AG09319 (cell line): ENCODE measurements around the gene IQCK.

Source experiments
- DNase-seq: peaks from one replicate; pipeline ENCODE4 v3.0.0-alpha.2; 2010; ENCODE audit warnings: low read depth; ENCODE audit errors: extremely low read depth
- TF ChIP-seq, protein P1 (sequence below): IDR thresholded peaks from 2 replicates; pipeline ENCODE4 v1.5.1; 2011; ENCODE audit warnings: low read depth, mild to moderate bottlenecking, inconsistent platforms, low read length, moderate library complexity

IQCK gene

DNA sequence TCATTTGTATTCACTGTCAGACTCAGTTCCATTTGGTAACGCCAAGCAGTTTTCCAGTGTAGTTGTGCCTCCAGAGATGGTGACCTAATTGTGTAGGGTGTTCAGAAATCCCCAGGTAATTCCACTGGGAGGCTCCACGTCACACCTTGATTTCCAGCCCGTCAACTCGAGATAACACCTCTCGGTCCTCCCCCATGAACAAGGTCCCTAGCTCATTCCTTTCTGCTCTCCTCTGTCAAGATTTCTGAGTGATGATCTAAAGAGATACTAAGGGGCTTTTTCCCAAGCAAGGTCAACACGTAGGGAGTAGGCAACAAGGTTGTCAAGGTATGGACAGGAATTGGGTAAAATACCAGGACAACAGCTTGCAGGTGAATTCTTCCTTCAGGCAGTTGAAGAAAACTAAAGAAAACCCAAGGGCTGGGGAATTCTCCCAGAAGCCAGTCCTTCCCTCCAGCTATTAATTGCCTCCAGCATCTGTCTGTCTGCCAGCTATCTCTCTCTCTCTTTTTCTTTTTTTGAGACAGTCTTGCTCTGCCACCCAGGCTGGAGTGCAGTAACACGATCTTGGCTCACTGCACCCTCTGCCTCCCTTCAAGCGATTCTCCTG, 135.2 kb downstream of the IQCK start:
- no peak for DNase-seq

DNA sequence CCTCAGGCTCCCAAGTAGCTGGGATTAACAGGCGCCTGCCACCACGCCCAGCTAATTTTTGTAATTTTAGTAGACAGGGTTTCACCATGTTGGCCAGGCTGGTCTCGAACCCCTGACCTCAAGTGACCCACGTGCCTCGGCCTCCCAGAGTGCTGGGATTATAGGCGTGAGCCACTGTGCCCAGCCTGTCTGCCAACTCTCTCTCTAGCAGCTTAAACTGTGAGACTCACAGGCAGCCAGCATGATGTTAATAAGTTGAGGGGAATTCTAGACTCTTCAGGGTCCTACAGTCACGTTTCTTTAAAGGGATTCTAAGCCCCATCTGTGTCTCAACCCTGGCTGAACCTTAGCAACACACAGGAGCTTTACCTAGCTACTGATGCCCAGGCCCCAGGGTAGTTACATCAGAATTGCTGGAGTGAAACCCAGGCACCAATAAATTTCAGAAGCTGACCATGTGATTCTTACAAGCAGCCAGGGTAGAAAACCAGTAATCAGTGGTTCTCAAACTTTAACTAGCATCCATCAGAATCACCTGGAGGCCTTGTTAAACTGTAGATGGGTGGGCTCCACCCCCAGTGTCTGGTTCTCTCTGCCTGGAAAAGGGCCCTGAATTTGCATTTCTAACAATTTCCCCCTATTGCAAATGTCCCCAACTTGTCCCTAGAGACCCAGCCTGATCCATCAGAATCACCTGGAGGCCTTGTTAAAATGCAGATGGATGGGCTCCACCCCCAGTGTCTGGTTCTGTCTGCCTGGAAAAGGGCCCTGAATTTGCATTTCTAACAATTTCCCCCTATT, 135.9 kb downstream of the IQCK start:
- no peak for DNase-seq
- TF ChIP-seq, protein P1, sequence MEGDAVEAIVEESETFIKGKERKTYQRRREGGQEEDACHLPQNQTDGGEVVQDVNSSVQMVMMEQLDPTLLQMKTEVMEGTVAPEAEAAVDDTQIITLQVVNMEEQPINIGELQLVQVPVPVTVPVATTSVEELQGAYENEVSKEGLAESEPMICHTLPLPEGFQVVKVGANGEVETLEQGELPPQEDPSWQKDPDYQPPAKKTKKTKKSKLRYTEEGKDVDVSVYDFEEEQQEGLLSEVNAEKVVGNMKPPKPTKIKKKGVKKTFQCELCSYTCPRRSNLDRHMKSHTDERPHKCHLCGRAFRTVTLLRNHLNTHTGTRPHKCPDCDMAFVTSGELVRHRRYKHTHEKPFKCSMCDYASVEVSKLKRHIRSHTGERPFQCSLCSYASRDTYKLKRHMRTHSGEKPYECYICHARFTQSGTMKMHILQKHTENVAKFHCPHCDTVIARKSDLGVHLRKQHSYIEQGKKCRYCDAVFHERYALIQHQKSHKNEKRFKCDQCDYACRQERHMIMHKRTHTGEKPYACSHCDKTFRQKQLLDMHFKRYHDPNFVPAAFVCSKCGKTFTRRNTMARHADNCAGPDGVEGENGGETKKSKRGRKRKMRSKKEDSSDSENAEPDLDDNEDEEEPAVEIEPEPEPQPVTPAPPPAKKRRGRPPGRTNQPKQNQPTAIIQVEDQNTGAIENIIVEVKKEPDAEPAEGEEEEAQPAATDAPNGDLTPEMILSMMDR: no peak

More for the DNA sequence above, 135.2 kb downstream of the IQCK start:
- TF ChIP-seq, protein P1: no peak

DNA sequence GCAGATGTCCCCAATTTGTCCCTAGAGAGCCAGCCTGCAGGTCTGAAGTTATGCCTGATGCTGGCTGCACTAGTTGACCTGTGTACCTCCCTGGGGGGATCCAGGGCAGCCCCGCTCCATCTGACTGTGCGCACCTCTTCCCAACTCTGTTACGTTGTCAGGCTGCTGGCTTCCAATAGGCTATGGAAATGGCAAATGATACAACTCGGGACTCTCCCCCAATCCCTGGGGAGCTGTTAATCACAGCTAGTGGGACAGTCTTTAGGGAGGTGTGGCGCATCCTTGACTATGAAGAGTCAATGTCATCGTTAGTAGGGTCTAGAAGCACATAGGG, 136.4 kb downstream of the IQCK start:
- DNase-seq: no peak

DNA sequence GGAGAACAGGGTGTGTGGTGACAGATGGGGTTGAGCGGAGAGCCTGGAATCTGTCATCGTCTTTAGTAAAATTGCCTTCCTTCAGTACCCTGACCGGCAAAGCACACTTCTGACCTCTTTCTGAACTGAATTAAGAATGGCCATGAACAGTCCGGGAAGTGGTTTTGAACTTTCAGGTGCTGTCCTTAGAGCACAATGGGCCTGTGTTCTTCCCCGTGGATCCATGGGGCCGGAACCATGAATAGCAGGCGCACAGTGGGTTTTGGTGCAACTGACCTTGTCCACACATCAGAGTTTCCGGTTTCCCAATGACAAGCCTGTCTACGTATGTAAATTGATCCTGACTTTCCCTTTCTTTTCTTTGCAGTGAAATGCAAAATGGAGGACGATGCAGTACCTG, 138.0 kb downstream of the IQCK start:
- no peak for DNase-seq
- TF ChIP-seq, protein P1: no peak

More for the DNA sequence above, 136.4 kb downstream of the IQCK start:
- TF ChIP-seq, protein P1: no peak

DNA sequence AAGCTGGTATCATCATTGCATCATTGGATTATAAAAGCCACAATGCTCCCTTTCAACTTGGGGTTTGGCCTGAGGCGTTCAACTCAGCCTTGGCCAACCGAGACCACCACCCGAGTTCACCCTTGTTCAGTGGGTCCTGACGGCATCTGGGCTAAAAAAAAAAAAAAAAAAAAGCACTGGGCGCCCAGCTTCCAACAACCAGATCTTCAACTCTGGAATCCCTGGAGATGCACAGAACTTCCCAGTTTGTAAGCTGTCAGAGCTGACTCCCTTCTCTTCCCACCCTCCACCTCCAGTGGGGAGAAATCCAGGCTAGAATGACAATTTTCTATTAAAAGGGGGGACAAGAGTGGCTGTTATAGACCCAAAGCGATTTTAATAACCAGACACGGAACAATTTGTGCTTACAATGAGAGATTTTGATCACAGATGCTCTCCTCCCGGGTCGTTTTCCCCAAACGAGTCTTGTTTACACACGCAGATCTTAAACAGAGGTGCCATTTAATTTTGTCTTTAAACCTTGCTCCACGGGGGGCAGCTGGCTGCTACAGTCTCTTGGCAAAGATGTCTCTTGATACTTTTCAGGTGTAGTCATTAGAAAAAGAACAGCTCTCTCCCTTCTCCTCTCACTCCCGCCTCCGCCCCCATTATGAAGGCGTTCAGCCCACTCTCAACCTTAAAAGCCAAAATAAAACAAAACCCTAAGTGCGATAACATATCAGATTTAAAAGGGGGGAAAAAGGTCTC, 139.7 kb downstream of the IQCK start:
- TF ChIP-seq, protein P1: no peak
- no peak for DNase-seq

DNA sequence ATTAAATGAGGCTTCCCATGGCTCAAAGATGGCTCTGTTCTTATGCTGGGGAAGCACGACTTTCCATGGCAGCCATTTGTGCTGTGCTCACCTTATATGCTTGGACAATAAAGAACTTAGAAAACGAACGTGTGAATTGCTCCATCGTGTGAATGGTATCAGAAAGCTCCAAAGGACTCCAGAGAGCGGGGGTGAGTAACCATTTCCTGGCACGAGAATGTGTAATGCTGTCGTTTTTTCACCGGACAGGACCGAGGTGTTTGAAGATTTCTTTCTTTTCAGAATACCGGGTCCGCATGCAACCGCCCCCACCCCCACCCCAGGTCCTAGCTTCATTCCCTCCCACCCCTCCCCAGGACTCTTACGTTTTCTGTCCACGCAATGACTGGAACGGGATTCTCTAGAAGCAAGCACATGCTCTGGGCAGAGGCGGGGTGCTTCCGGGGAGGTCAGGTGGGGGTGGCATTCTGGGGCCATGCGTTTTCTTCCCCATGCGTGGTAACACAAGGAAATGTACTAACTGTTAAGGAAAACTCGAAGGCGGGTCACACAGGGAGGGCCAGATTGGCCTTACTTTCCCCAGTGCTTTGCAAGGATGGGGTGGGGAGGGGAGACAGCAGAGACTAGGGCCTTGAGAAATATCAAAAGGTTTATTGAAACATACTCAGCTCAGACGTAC, 140.4 kb downstream of the IQCK start:
- no peak for DNase-seq
- TF ChIP-seq, protein P1: no peak

DNA sequence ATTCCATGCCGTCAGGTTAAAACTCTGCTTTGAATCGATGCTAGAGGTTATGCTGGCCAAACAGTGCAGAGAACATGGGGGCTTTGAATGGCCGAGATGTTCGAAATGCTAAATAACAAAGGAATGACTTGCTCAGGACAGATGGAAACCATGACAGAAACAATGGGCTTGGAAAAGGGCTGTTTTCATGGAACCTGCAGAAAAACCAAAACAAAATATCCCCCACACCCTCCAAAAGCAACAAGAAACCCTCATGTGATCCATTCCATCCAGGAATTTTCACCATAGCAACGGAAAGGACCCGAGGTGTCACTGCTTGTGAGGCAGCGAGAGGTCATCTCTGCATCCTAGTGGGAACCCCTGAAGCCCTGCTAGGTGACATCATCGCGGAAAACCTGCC, 141.1 kb downstream of the IQCK start:
- TF ChIP-seq, protein P1: no peak
- no peak for DNase-seq
